GM23248 (cell line): ENCODE results near the gene PDE2A.

Experiments used
- EZH2 ChIP-seq: fragments of 200-600 bp; sonication (generic); IDR thresholded peaks from 2 replicates; pipeline ENCODE4 v1.6.1; 2018; ENCODE audit warnings: antibody characterized with exemption, mild to moderate bottlenecking; ENCODE audit not compliant: insufficient read depth, poor library complexity, severe bottlenecking
- EZH2phosphoT487 ChIP-seq: fragments of 200-600 bp; sonication (generic); IDR thresholded peaks from 2 replicates; pipeline ENCODE4 v1.6.1; 2018; ENCODE audit warnings: antibody characterized with exemption, moderate library complexity, mild to moderate bottlenecking, low read depth; ENCODE audit not compliant: insufficient read depth

DNA sequence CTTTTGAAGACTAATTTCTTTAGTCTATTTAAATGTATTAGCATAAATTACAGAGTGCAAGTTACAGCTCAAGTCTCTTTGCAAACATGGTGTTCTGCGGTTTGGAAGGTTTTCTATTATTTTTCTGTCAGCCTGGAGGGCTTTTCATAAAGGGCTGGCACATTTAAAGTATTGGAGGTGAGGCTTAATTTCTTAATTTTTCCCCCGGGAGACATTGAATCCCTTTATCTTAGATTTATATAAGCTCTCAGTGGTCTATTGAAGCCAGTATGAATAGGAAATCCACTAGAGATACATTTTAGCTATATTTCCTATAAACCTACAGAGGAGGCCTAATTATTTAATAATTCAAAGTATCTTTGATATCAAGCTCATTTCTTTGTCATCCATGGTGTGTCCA lies 137.2 kb downstream of the PDE2A start:
- TF ChIP-seq EZH2phosphoT487 (no peak), EZH2 (no peak)
